Smooth muscle cell (in vitro differentiated cells): ENCODE results near the gene IBTK. TPM values are rescaled to one million over a fixed set of nuclear protein-coding genes. Genes with fewer than 3 reads are reported as not detected.

Experiments
- DNase-seq: peaks from one replicate; lab custom pipeline; 2025; ENCODE audit not compliant: unreplicated experiment; lab: John Stamatoyannopoulos, UW
- H2AFZ ChIP-seq: fragments of 200-600 bp; sonication (generic); 2 replicates; pipeline ENCODE4 v1.6.0; 2016; ENCODE audit warnings: antibody characterized with exemption, low read depth, mild to moderate bottlenecking
- H3F3A ChIP-seq: fragments of 200-600 bp; sonication (generic); 2 replicates; pipeline ENCODE4 v1.6.0; 2017; ENCODE audit warnings: antibody characterized with exemption, low read depth
- H3K27ac ChIP-seq: fragments of 200-600 bp; sonication (generic); 2 replicates; pipeline ENCODE4 v1.5.1; 2016; ENCODE audit warnings: low read depth, mild to moderate bottlenecking
- H3K27me3 ChIP-seq: fragments of 200-600 bp; sonication (generic); 2 replicates; pipeline ENCODE4 v1.6.1; 2016; ENCODE audit warnings: low read depth, mild to moderate bottlenecking
- H3K36me3 ChIP-seq: fragments of 200-600 bp; sonication (generic); 2 replicates; pipeline ENCODE4 v1.5.1; 2016; ENCODE audit warnings: low read depth
- H3K4me1 ChIP-seq: fragments of 200-600 bp; sonication (generic); 2 replicates; pipeline ENCODE4 v1.5.1; 2016; ENCODE audit warnings: low read depth
- H3K4me2 ChIP-seq: fragments of 200-600 bp; sonication (generic); 2 replicates; pipeline ENCODE4 v1.6.0; 2016; ENCODE audit warnings: mild to moderate bottlenecking
- H3K4me3 ChIP-seq: fragments of 200-600 bp; sonication (generic); 2 replicates; pipeline ENCODE4 v1.5.1; 2016; ENCODE audit warnings: mild to moderate bottlenecking
- H3K79me2 ChIP-seq: fragments of 200-600 bp; sonication (generic); 2 replicates; pipeline ENCODE4 v1.6.0; 2016; ENCODE audit warnings: low read depth, mild to moderate bottlenecking
- H3K9ac ChIP-seq: fragments of 200-600 bp; sonication (generic); 2 replicates; pipeline ENCODE4 v1.6.0; 2016; ENCODE audit warnings: low read depth
- H3K9me3 ChIP-seq: fragments of 200-600 bp; sonication (generic); replicated peaks from 2 replicates; pipeline ENCODE4 v1.5.1; 2016; ENCODE audit warnings: low read depth
- H4K20me1 ChIP-seq: fragments of 200-600 bp; sonication (generic); 2 replicates; pipeline ENCODE4 v1.6.0; 2016; ENCODE audit warnings: low read depth
- CTCF ChIP-seq: fragments of 200-600 bp; sonication (generic); IDR thresholded peaks from 2 replicates; pipeline ENCODE4 v1.5.1; 2017; ENCODE audit warnings: borderline replicate concordance, mild to moderate bottlenecking, antibody characterized with exemption; ENCODE audit not compliant: insufficient read depth, poor library complexity, severe bottlenecking
- WGBS: methylation state at CpG from one replicate; pipeline ENCODE4 v1.1.7; 2016; ENCODE audit warnings: low lambda C conversion rate; 5-methylcytosine and 5-hydroxymethylcytosine counted together
- polyA plus RNA-seq: library from polyadenylated mRNA; unstranded; fragments of >200 nt; fragmentation: Nextera tagmentation; extraction: Ambion mirVana; gene quantifications from 2 replicates; pipeline ENCODE4 v1.2.1, GENCODE V29; 2016
- total RNA-seq: library from RNA; depleted of rRNA; stranded (reverse); fragments of >200 nt; gene quantifications from 2 replicates; pipeline ENCODE4 v1.2.3, GENCODE V29; 2014

IBTK gene
- total and polyA plus RNA-seq, 2 experiments from 2014 or later, result 21.6 to 50.7 TPM

- H2AFZ ChIP-seq, result no peak overlapping the region
- 92% methylated on average over 3 of the region's 3 CpGs for WGBS
- H3K4me1 ChIP-seq, result no peaks in the 10 kb centered on the region
- TF ChIP-seq CTCF, result no peak
- H3K27me3 ChIP-seq, result no peaks in the 10 kb centered on the region
- H3K9ac ChIP-seq, result no peak overlapping the region
- H4K20me1 ChIP-seq, result no peaks in the 10 kb centered on the region
- peaks cover 1% of the 10 kb centered on the region for H3K79me2 ChIP-seq
- no peak for DNase-seq
- peaks cover 25% of the 10 kb centered on the region for H3K36me3 ChIP-seq
- H3K9me3 ChIP-seq, result no peaks in the 10 kb centered on the region
- no peak overlapping the region for H3K4me3 ChIP-seq
- H3K4me2 ChIP-seq, result no peak overlapping the region
- no peak overlapping the region for H3K27ac ChIP-seq
- no peaks in the 10 kb centered on the region for H3F3A ChIP-seq
These were observed 61.5 kb downstream of the IBTK start for GRCh38 chr6:82185948-82186535.

GRCh38 chr6:82183642-82184282, 63.8 kb downstream of the IBTK start:
- Histone ChIP-seq H3K79me2 (no peaks in the 10 kb centered on the region), H3K9ac (no peak overlapping the region), H3K36me3 (peaks cover 13% of the 10 kb centered on the region), H3F3A (no peaks in the 10 kb centered on the region), H3K9me3 (no peaks in the 10 kb centered on the region), H3K27ac (no peak overlapping the region), H3K27me3 (no peaks in the 10 kb centered on the region), H3K4me2 (no peak overlapping the region), H3K4me1 (no peaks in the 10 kb centered on the region), H4K20me1 (no peaks in the 10 kb centered on the region), H3K4me3 (no peak overlapping the region), H2AFZ (no peak overlapping the region)
- no peak for TF ChIP-seq CTCF
- no peak for DNase-seq

GRCh38 chr6:82182756-82183155, 64.8 kb downstream of the IBTK start:
- peaks cover 3% of the 10 kb centered on the region for H4K20me1 ChIP-seq
- H3K79me2 ChIP-seq, result no peaks in the 10 kb centered on the region
- no peak for DNase-seq
- H3K9ac ChIP-seq, result no peak overlapping the region
- no peaks in the 10 kb centered on the region for H3F3A ChIP-seq
- no peak overlapping the region for H3K4me2 ChIP-seq
- no peak for TF ChIP-seq CTCF
- no peaks in the 10 kb centered on the region for H3K4me1 ChIP-seq
- H3K4me3 ChIP-seq, result no peak overlapping the region
- no peaks in the 10 kb centered on the region for H3K9me3 ChIP-seq
- H3K27me3 ChIP-seq, result no peaks in the 10 kb centered on the region
- 85% methylated on average over 1 of the region's 1 CpG for WGBS
- H3K36me3 ChIP-seq, result peaks cover 9% of the 10 kb centered on the region
- H3K27ac ChIP-seq, result no peak overlapping the region
- no peak overlapping the region for H2AFZ ChIP-seq

- Histone ChIP-seq H3K9me3 (no peaks in the 10 kb centered on the region), H4K20me1 (peaks cover 3% of the 10 kb centered on the region), H3K4me1 (no peaks in the 10 kb centered on the region), H3F3A (no peaks in the 10 kb centered on the region), H3K9ac (no peak overlapping the region), H3K79me2 (no peaks in the 10 kb centered on the region), H3K27me3 (no peaks in the 10 kb centered on the region), H2AFZ (no peak overlapping the region), H3K27ac (peak overlapping the region; percentile 33), H3K4me3 (no peak overlapping the region), H3K36me3 (peaks cover 14% of the 10 kb centered on the region), H3K4me2 (no peak overlapping the region)
- TF ChIP-seq CTCF, result no peak
- 92% methylated on average over 4 of the region's 4 CpGs for WGBS
- no peak for DNase-seq
These were observed 68.1 kb downstream of the IBTK start for GRCh38 chr6:82179415-82179814.
